Endothelial cell of umbilical vein (primary cell): ENCODE data around the gene SMIM10L1. TPM values are rescaled to one million over a fixed set of nuclear protein-coding genes. Genes with fewer than 3 reads are reported as not detected.

ENCODE experiments used
- BruUV-seq: library from RNA; stranded (reverse); fragments of 400-500 nt; replicated peaks from 2 replicates; lab custom pipeline; 2021; lab: Mats Ljungman, UMichigan
- CTCF ChIA-PET: fragments of 300-600, 350-600 bp; sonication (Branson Sonifier 250); formaldehyde crosslinking; loops from one replicate; lab custom pipeline; 2021; ENCODE audit warnings: antibody characterized with exemption, inconsistent platforms; lab: Charles Lee
- POLR2A ChIA-PET: fragments of 300-600, 350-600 bp; sonication (Branson Sonifier 250); formaldehyde crosslinking; loops from one replicate; lab custom pipeline; 2021; ENCODE audit warnings: antibody characterized with exemption, inconsistent platforms; lab: Charles Lee
- DNase-seq: peaks from one replicate; pipeline ENCODE4 v3.0.0-alpha.2; 2011; ENCODE audit warnings: low read depth, low spot score
- FAIRE-seq: peaks from 2 replicates; lab custom pipeline; 2011; peaks lifted over from hg19 to GRCh38; lab: Jason Lieb, UNC
- H2AFZ ChIP-seq: 2 replicates; pipeline ENCODE4 v1.6.0; 2012; ENCODE audit warnings: low read depth, low read length, control low read depth, inconsistent platforms
- H3K27ac ChIP-seq: 2 replicates; pipeline ENCODE4 v1.5.1; 2011; ENCODE audit warnings: low read depth, mild to moderate bottlenecking, control low read depth, low read length, moderate library complexity; ENCODE audit not compliant: insufficient read depth
- H3K27me3 ChIP-seq, 2 experiments: 2 replicates each; pipeline versions ENCODE4 v1.6.0 to v1.6.1; 2011; ENCODE audit warnings: low read length in 2 of 2, mixed read lengths in 1 of 2; ENCODE audit not compliant: control insufficient read depth in 2 of 2, insufficient read depth in 2 of 2
- H3K36me3 ChIP-seq, 2 experiments: 2 replicates in 1 of 2; 3 replicates in 1 of 2; pipeline ENCODE4 v1.5.1; 2011; ENCODE audit warnings: low read length in 2 of 2, mild to moderate bottlenecking in 1 of 2, moderate library complexity in 1 of 2; ENCODE audit not compliant: control insufficient read depth in 2 of 2, insufficient read depth in 2 of 2; ENCODE audit errors: extremely low read depth in 1 of 2
- H3K4me1 ChIP-seq: 3 replicates; pipeline ENCODE4 v1.5.1; 2011; ENCODE audit warnings: mild to moderate bottlenecking, low read length; ENCODE audit not compliant: control insufficient read depth, insufficient read depth; ENCODE audit errors: extremely low read depth
- H3K4me2 ChIP-seq: 2 replicates; pipeline ENCODE4 v1.6.1; 2011; ENCODE audit warnings: low read length, control low read depth, mixed read lengths; ENCODE audit not compliant: insufficient read depth
- H3K4me3 ChIP-seq, 3 experiments: fragments of 200-600 bp in 1 of 3; sonication (generic), shearing (Covaris generic) in 1 of 3; replicated peaks in 1 of 3; 2 replicates each; pipeline ENCODE4 v1.5.1; 2011 to 2016; ENCODE audit warnings: control low read depth in 3 of 3, low read length in 3 of 3, mild to moderate bottlenecking in 2 of 3, inconsistent platforms in 1 of 3, low read depth in 1 of 3, moderate library complexity in 1 of 3; ENCODE audit not compliant: insufficient read depth in 1 of 3
- H3K79me2 ChIP-seq: 2 replicates; pipeline ENCODE4 v1.6.0; 2012; ENCODE audit warnings: low read length, inconsistent platforms; ENCODE audit not compliant: control insufficient read depth, insufficient read depth
- H3K9ac ChIP-seq: replicated peaks from 2 replicates; pipeline ENCODE3; 2011; ENCODE audit warnings: low read length, control low read depth; ENCODE audit not compliant: insufficient read depth; ENCODE audit errors: extremely low read depth
- H3K9me1 ChIP-seq: replicated peaks from 3 replicates; pipeline ENCODE4 v1.6.0; 2011; ENCODE audit warnings: mild to moderate bottlenecking, low read length; ENCODE audit not compliant: control insufficient read depth, insufficient read depth; ENCODE audit errors: extremely low read depth
- H3K9me3 ChIP-seq: replicated peaks from 2 replicates; pipeline ENCODE4 v1.5.1; 2012; ENCODE audit warnings: low read length, inconsistent platforms; ENCODE audit not compliant: control insufficient read depth, insufficient read depth
- H4K20me1 ChIP-seq: replicated peaks from 2 replicates; pipeline ENCODE3; 2011; ENCODE audit warnings: mild to moderate bottlenecking, low read length; ENCODE audit not compliant: control insufficient read depth, insufficient read depth; ENCODE audit errors: extremely low read depth
- CTCF ChIP-seq, 2 donors: IDR thresholded peaks; 1 replicate in 1 of 2; 2 replicates in 1 of 2; pipeline ENCODE4 v1.5.1; 2011; ENCODE audit warnings: low read length in 2 of 2, mild to moderate bottlenecking in 2 of 2, moderate library complexity in 2 of 2, control low read depth in 1 of 2, inconsistent platforms in 1 of 2, low read depth in 1 of 2; ENCODE audit not compliant: insufficient read depth in 1 of 2; ENCODE audit errors: extremely low read depth in 1 of 2
- EZH2 ChIP-seq: IDR thresholded peaks from 2 replicates; pipeline ENCODE4 v1.6.1; 2012; ENCODE audit warnings: borderline replicate concordance, low read depth, mild to moderate bottlenecking, moderate library complexity, low read length, inconsistent platforms; ENCODE audit not compliant: severe bottlenecking
- FOS ChIP-seq: IDR thresholded peaks from 2 replicates; pipeline ENCODE4 v1.6.1; 2011; ENCODE audit warnings: mild to moderate bottlenecking, low read length, moderate library complexity, borderline replicate concordance; ENCODE audit not compliant: insufficient read depth
- GATA2 ChIP-seq: IDR thresholded peaks from 2 replicates; pipeline ENCODE4 v1.7.0; 2011; ENCODE audit warnings: low read depth, mild to moderate bottlenecking, moderate library complexity, mixed read lengths, low read length; ENCODE audit not compliant: insufficient read length, insufficient read depth
- JUN ChIP-seq: IDR thresholded peaks from 2 replicates; pipeline ENCODE4 v1.6.1; 2011; ENCODE audit warnings: borderline replicate concordance, low read depth; ENCODE audit not compliant: insufficient read length, insufficient read depth
- MAX ChIP-seq: IDR thresholded peaks from 2 replicates; pipeline ENCODE4 v1.6.1; 2011; ENCODE audit not compliant: insufficient read depth, insufficient read length
- MYC ChIP-seq: IDR thresholded peaks from one replicate; pipeline ENCODE4 v1.6.1; 2011; ENCODE audit warnings: mild to moderate bottlenecking, low read depth, low read length
- POLR2A ChIP-seq: IDR thresholded peaks from 2 replicates; pipeline ENCODE4 v1.6.1; 2012; ENCODE audit warnings: low read depth, mild to moderate bottlenecking, control low read depth, low read length
- POLR2AphosphoS5 ChIP-seq: IDR thresholded peaks from 2 replicates; pipeline ENCODE4 v1.6.1; 2012; ENCODE audit warnings: low read depth, mild to moderate bottlenecking, control low read depth, low read length, moderate library complexity; ENCODE audit not compliant: insufficient read depth
- dilution Hi-C: fragments of 300-500 bp; cut with MboI; formaldehyde crosslinking; loops from one replicate; pipeline ENCODE4 v1.15.0; 2019; ENCODE audit warnings: low sequenced_read_pairs; ENCODE audit not compliant: extremely low pct_ligation_motif_present
- intact Hi-C: fragments of 100-400 bp; cut with micrococcal nuclease; formaldehyde crosslinking; loops from one replicate; pipeline ENCODE4 v1.10.0; 2022
- polyA plus RNA-seq, 4 experiments: library from polyadenylated mRNA; depleted of rRNA in 3 of 4; stranded (reverse) in 3 of 4; unstranded in 1 of 4; fragments of >200 nt; gene quantifications; 2 replicates each; pipeline versions ENCODE4 v1.2.1 to v1.2.3, GENCODE V29; 2011 to 2012; ENCODE audit warnings: missing spikeins in 1 of 4
- total RNA-seq: library from RNA; stranded (reverse); gene quantifications from 2 replicates; pipeline ENCODE4 v1.2.3, GENCODE V29; 2021

SMIM10L1 gene
- total and polyA plus RNA-seq, 2 donors (not counting 3 experiments of a cell fraction or from before 2014, with no cell fraction given) = 5.1 to 10.8 TPM

- POLR2A ChIA-PET = no interaction called here
- BruUV-seq = no TSS peak
- Histone ChIP-seq H3K9me1 (no peaks in the 10 kb centered on the region), H3K27me3 (no peaks in the 10 kb centered on the region), H2AFZ (no peak overlapping the region), H3K4me3 (no peak overlapping the region), H3K79me2 (no peaks in the 10 kb centered on the region), H4K20me1 (no peaks in the 10 kb centered on the region), H3K36me3 (no peaks in the 10 kb centered on the region), H3K4me1 (no peaks in the 10 kb centered on the region), H3K27ac (no peak overlapping the region), H3K9ac (no peak overlapping the region), H3K9me3 (no peaks in the 10 kb centered on the region), H3K4me2 (no peak overlapping the region)
- CTCF ChIA-PET = interaction anchor here (7.3 kb wide), 1 partner anchor 431 kb away, joined by 392 read pairs; no protein-coding TSS in a partner anchor
- TF ChIP-seq JUN (no peak), POLR2AphosphoS5 (no peak), GATA2 (no peak), MAX (no peak), EZH2 (no peak), MYC (no peak), CTCF (IDR thresholded peaks at IDR 0.05; ENCODE audit: extremely low read depth in 1 of 2, insufficient read depth in 1 of 2, low read depth in 1 of 2, low read length in 2 of 2) (no peak), FOS (no peak), POLR2A (no peak)
- no peak for DNase-seq
- dilution Hi-C loops (no loop called here), intact Hi-C loops (no loop called here)
- no peak for FAIRE-seq
Observed at GRCh38 chr12:11202811-11203210, 31.8 kb downstream of the SMIM10L1 start.
